ENCODE results near the gene SPOCK3.

The SPOCK3 gene

GRCh38 chr4:167238226-167238625 lies 3.9 kb upstream of the SPOCK3 start:
- no peak for DNase-seq (ENCODE audit: low read depth)
- no peak for TF ChIP-seq CTCF (IDR thresholded peaks at IDR 0.05; ENCODE audit: low read depth, low read length, missing control alignments)

GRCh38 chr4:167233685-167234315 lies 494 bp downstream of the SPOCK3 start:
- peak; percentile 2 for TF ChIP-seq CTCF (IDR thresholded peaks at IDR 0.05; ENCODE audit: low read depth, low read length, missing control alignments)
- H3K4me3 ChIP-seq (ENCODE audit: low read depth, low read length), result peak overlapping the region; percentile 69
- peak; percentile 3 for DNase-seq (ENCODE audit: low read depth)
- in situ Hi-C loops (cut with HindIII; ENCODE audit: low sequenced_read_pairs), result no loop called here

More at GRCh38 chr4:167238226-167238625, 3.9 kb upstream of the SPOCK3 start:
- H3K4me3 ChIP-seq (ENCODE audit: low read depth, low read length), result no peak overlapping the region
- in situ Hi-C loops (cut with HindIII; ENCODE audit: low sequenced_read_pairs), result no loop called here

GRCh38 chr4:167232805-167233684 lies 1.2 kb downstream of the SPOCK3 start:
- in situ Hi-C loops (cut with HindIII; ENCODE audit: low sequenced_read_pairs), result no loop called here
- TF ChIP-seq CTCF (IDR thresholded peaks at IDR 0.05; ENCODE audit: low read depth, low read length, missing control alignments), result no peak
- peak overlapping the region; percentile 69 for H3K4me3 ChIP-seq (ENCODE audit: low read depth, low read length)
- no peak for DNase-seq (ENCODE audit: low read depth)

GRCh38 chr4:167230744-167231143 lies 3.5 kb downstream of the SPOCK3 start:
- no peak for TF ChIP-seq CTCF (IDR thresholded peaks at IDR 0.05; ENCODE audit: low read depth, low read length, missing control alignments)
- H3K4me3 ChIP-seq (ENCODE audit: low read depth, low read length), result no peak overlapping the region
- no peak for DNase-seq (ENCODE audit: low read depth)
- in situ Hi-C loops (cut with HindIII; ENCODE audit: low sequenced_read_pairs), result no loop called here

- no peak for TF ChIP-seq CTCF (IDR thresholded peaks at IDR 0.05; ENCODE audit: low read depth, low read length, missing control alignments)
- in situ Hi-C loops (cut with HindIII; ENCODE audit: low sequenced_read_pairs), result no loop called here
- no peak overlapping the region for H3K4me3 ChIP-seq (ENCODE audit: low read depth, low read length)
- DNase-seq (ENCODE audit: low read depth), result no peak
Measured at GRCh38 chr4:167222099-167222498, 12.2 kb downstream of the SPOCK3 start.

- no peak for TF ChIP-seq CTCF (IDR thresholded peaks at IDR 0.05; ENCODE audit: low read depth, low read length, missing control alignments)
- no peak for DNase-seq (ENCODE audit: low read depth)
- in situ Hi-C loops (cut with HindIII; ENCODE audit: low sequenced_read_pairs), result no loop called here
- H3K4me3 ChIP-seq (ENCODE audit: low read depth, low read length), result no peak overlapping the region
Measured at GRCh38 chr4:167221084-167221483, 13.2 kb downstream of the SPOCK3 start.
